GM12878 (cell line): ENCODE measurements around the gene MSANTD3. TPM values are rescaled to one million over a fixed set of nuclear protein-coding genes. Genes with fewer than 3 reads are reported as not detected.
A peak's percentile ranks its signal among the peaks of the same experiment; 100 is the strongest.

Source experiments
- ATAC-seq: fragments of 200-7000 bp; cut with Tn5 transposase; 3 replicates; pipeline ENCODE4 v1.9.1; 2020; ENCODE audit warnings: mild to moderate bottlenecking, moderate library complexity
- BruUV-seq: library from RNA; stranded (reverse); fragments of 400-500 nt; replicated peaks from 2 replicates; lab custom pipeline; 2021; lab: Mats Ljungman, UMichigan
- CTCF ChIA-PET: fragments of 300-600 bp; sonication (Branson Sonifier 250); formaldehyde crosslinking; extraction: SDS; loops from one replicate; lab custom pipeline; 2021; ENCODE audit warnings: inconsistent platforms; lab: Yijun Ruan, JAX
- POLR2A ChIA-PET: fragments of 350-600 bp; formaldehyde crosslinking; extraction: SDS; loops from one replicate; lab custom pipeline; 2021; ENCODE audit warnings: inconsistent platforms; lab: Charles Lee
- RAD21 ChIA-PET: fragments of 300-600 bp; sonication (Branson Sonifier 250); formaldehyde crosslinking; loops from one replicate; lab custom pipeline; 2023; ENCODE audit warnings: antibody characterized with exemption; ENCODE audit not compliant: unreplicated experiment; lab: Charles Lee
- SMC1A ChIA-PET: fragments of 300-600 bp; sonication (Branson Sonifier 250); formaldehyde crosslinking; loops from one replicate; lab custom pipeline; 2023; ENCODE audit not compliant: unreplicated experiment, uncharacterized antibody; lab: Charles Lee
- DNase-seq: peaks from one replicate; pipeline ENCODE4 v3.0.0-alpha.2; 2011; ENCODE audit warnings: low read depth, low spot score
- FAIRE-seq: peaks from 3 replicates; lab custom pipeline; 2011; peaks lifted over from hg19 to GRCh38; lab: Jason Lieb, UNC
- H2AFZ ChIP-seq: 2 replicates; pipeline ENCODE4 v1.6.0; 2011; ENCODE audit warnings: low read depth, low read length, control low read depth; ENCODE audit not compliant: control insufficient read depth
- H3K27ac ChIP-seq: 2 replicates; pipeline ENCODE4 v1.5.1; 2011; ENCODE audit warnings: control low read depth; ENCODE audit not compliant: control insufficient read depth, insufficient read depth
- H3K27me3 ChIP-seq, 2 experiments: replicated peaks in 1 of 2; 2 replicates each; pipeline versions ENCODE4 v1.6.0 to v1.6.1; 2011; ENCODE audit warnings: low read length in 1 of 2; ENCODE audit not compliant: control insufficient read depth in 2 of 2, insufficient read depth in 2 of 2
- H3K36me3 ChIP-seq, 2 experiments: 2 replicates each; pipeline ENCODE4 v1.5.1; 2011; ENCODE audit warnings: low read length in 1 of 2; ENCODE audit not compliant: control insufficient read depth in 2 of 2, insufficient read depth in 2 of 2
- H3K4me1 ChIP-seq: 2 replicates; pipeline ENCODE4 v1.6.1; 2011; ENCODE audit warnings: mild to moderate bottlenecking, low read length, moderate library complexity, mixed read lengths; ENCODE audit not compliant: control insufficient read depth, insufficient read depth
- H3K4me2 ChIP-seq: 2 replicates; pipeline ENCODE4 v1.6.0; 2011; ENCODE audit warnings: control low read depth; ENCODE audit not compliant: control insufficient read depth, insufficient read depth
- H3K4me3 ChIP-seq: fragments of 200-600 bp; sonication (generic); 2 replicates; pipeline ENCODE4 v1.5.1; 2016
- H3K79me2 ChIP-seq: 2 replicates; pipeline ENCODE4 v1.6.0; 2011; ENCODE audit warnings: low read length; ENCODE audit not compliant: control insufficient read depth, insufficient read depth
- H3K9ac ChIP-seq: 2 replicates; pipeline ENCODE4 v1.8.0; 2011; ENCODE audit warnings: low read length, control low read depth, mixed read lengths; ENCODE audit not compliant: control insufficient read depth, insufficient read depth
- H3K9me3 ChIP-seq: replicated peaks from 3 replicates; pipeline ENCODE4 v1.5.1; 2011; ENCODE audit warnings: mild to moderate bottlenecking, low read length; ENCODE audit not compliant: control insufficient read depth, insufficient read depth
- H4K20me1 ChIP-seq: 2 replicates; pipeline ENCODE4 v1.6.0; 2011; ENCODE audit not compliant: control insufficient read depth, insufficient read depth
- CTCF ChIP-seq, 3 experiments: IDR thresholded peaks in 2 of 3; conservative IDR thresholded peaks in 1 of 3; 2 replicates each; pipeline ENCODE4 v1.5.1; 2011; ENCODE audit warnings: low read depth in 3 of 3, low read length in 3 of 3, mild to moderate bottlenecking in 3 of 3, control low read depth in 2 of 3, moderate library complexity in 2 of 3, inconsistent platforms in 1 of 3, mixed read lengths in 1 of 3; ENCODE audit not compliant: control insufficient read depth in 2 of 3, insufficient read depth in 1 of 3; ENCODE audit errors: extremely low read depth in 1 of 3
- GABPA ChIP-seq: IDR thresholded peaks from 2 replicates; pipeline ENCODE4 v1.6.1; 2014; ENCODE audit warnings: antibody characterized with exemption, low read depth, mild to moderate bottlenecking, inconsistent platforms
- HDAC2 ChIP-seq: fragments of 200-600 bp; sonication (generic); IDR thresholded peaks from 2 replicates; pipeline ENCODE4 v1.6.1; 2017
- IKZF1 ChIP-seq: fragments of 450-650 bp; conservative IDR thresholded peaks from 2 replicates; pipeline ENCODE4 v1.6.1; 2017; ENCODE audit warnings: antibody characterized with exemption, mild to moderate bottlenecking
- JUNB ChIP-seq: IDR thresholded peaks from 2 replicates; pipeline ENCODE4 v1.6.1; 2016; ENCODE audit warnings: antibody characterized with exemption, mild to moderate bottlenecking
- JUND ChIP-seq: IDR thresholded peaks from 2 replicates; pipeline ENCODE4 v1.6.1; 2012; ENCODE audit warnings: low read depth, mild to moderate bottlenecking, low read length, improper control_type of control experiment, moderate library complexity
- KAT2A ChIP-seq: conservative IDR thresholded peaks from 2 replicates; pipeline ENCODE4 v1.6.1; 2011; ENCODE audit warnings: low read depth, low read length; ENCODE audit not compliant: control insufficient read depth
- LARP7 ChIP-seq: fragments of 450-650 bp; IDR thresholded peaks from 2 replicates; pipeline ENCODE4 v1.6.1; 2017; ENCODE audit warnings: mild to moderate bottlenecking
- RBBP5 ChIP-seq: fragments of 200-600 bp; sonication (generic); conservative IDR thresholded peaks from 2 replicates; pipeline ENCODE4 v1.6.1; 2016
- SUZ12 ChIP-seq: fragments of 200-600 bp; sonication (generic); IDR thresholded peaks from one replicate; pipeline ENCODE4 v1.6.1; 2018; ENCODE audit warnings: antibody characterized with exemption, mild to moderate bottlenecking; ENCODE audit not compliant: unreplicated experiment
- WRNIP1 ChIP-seq: IDR thresholded peaks from 2 replicates; pipeline ENCODE4 v1.6.1; 2011; ENCODE audit warnings: low read depth, low read length, improper control_type of control experiment, borderline replicate concordance
- ZNF384 ChIP-seq: IDR thresholded peaks from 2 replicates; pipeline ENCODE4 v1.6.1; 2012; ENCODE audit warnings: low read depth, mild to moderate bottlenecking, low read length, improper control_type of control experiment, borderline replicate concordance
- WGBS: methylation state at CpG from one replicate; pipeline ENCODE4 v1.1.6; 2016; ENCODE audit warnings: low lambda C conversion rate; ENCODE audit not compliant: insufficient replicate concordance, insufficient coverage; ENCODE audit errors: missing lambda C conversion rate; 5-methylcytosine and 5-hydroxymethylcytosine counted together
- in situ Hi-C: fragments of 300-500 bp; cut with MboI; formaldehyde crosslinking; loops from 9 replicates; pipeline ENCODE4 v1.14.3; 2018; ENCODE audit warnings: mixed read lengths
- intact Hi-C: fragments of 100-400 bp; cut with micrococcal nuclease; formaldehyde crosslinking; loops from one replicate; pipeline ENCODE4 v1.14.2; 2022; ENCODE audit not compliant: unreplicated experiment
- polyA plus RNA-seq, 11 experiments: library from polyadenylated mRNA; depleted of rRNA in 4 of 11; unstranded in 6 of 11; stranded (reverse) in 5 of 11; fragments of >200 nt; fragmentation: Nextera tagmentation in 4 of 11; fragmentation: Illumina TruSeq in 1 of 11; extraction: Ambion mirVana in 4 of 11; extraction: Trizol in 1 of 11; gene quantifications; 1 replicate in 1 of 11; 2 replicates in 10 of 11; pipeline versions ENCODE4 v1.2.1 to v1.2.3, GENCODE V29; 2011 to 2016; ENCODE audit warnings: inconsistent platforms in 2 of 11, missing spikeins in 2 of 11, low read depth in 1 of 11
- total RNA-seq, 4 experiments: library from RNA; depleted of rRNA in 3 of 4; stranded (reverse); fragments of >200 nt in 3 of 4; fragmentation: Illumina TruSeq in 1 of 4; extraction: Trizol in 1 of 4; gene quantifications; 2 replicates each; pipeline versions ENCODE4 v1.2.1 to v1.2.3, GENCODE V29; 2013 to 2021

The MSANTD3 gene
- total and polyA plus RNA-seq, 10 of the 15 experiments (the other 5 are each of a cell fraction or from before 2014, with no cell fraction given), result 5.8 to 21.2 (median 14.7) TPM

DNA sequence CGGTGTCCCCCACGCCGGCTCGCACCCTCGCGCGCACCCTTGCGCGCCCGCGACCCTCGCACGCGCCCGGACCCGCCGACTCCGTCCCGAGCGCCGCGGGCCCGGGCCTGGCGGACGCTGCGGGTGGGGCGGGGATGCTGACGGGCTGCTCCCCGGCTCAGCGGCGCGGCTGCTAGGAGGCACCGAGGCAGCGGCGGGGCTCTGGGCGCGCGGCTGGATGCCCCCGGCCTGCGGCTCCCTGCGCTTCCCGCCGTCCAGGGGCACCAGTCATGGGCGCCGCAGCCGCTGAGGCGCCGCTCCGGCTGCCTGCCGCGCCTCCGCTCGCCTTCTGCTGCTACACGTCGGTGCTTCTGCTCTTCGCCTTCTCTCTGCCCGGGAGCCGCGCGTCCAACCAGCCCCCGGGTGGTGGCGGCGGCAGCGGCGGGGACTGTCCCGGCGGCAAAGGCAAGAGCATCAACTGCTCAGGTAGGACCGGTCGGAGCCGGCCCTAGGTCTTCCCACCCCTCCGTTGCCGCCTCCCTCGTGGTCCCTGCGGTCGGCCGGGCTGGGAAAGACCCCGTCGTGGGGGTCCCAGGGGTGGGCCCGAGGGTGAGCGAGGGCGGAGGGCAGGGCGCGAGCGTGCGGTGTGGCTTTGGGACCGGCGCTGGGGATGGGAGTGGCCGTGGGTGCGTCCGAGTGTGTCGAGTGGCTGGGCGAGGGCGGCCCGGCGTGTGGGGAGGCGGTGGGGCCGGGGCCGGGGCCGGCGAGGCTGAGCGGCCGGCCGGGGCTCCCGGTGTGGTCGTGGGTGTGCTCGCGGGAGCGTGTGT lies 46.5 kb downstream of the MSANTD3 start:
- TF ChIP-seq SUZ12, result peak; percentile 28
- peak; percentile 34; the same call in 1 of the 2 replicates for TF ChIP-seq LARP7
- TF ChIP-seq IKZF1, result peak; percentile 64
- TF ChIP-seq KAT2A, result no peak
- ChIA-PET CTCF (no interaction called here), SMC1A (no interaction called here), POLR2A (no interaction called here), RAD21 (no interaction called here)
- no TSS peak for BruUV-seq
- WGBS, result 0% methylated on average over 28 of the region's 108 CpGs
- ATAC-seq (peak; percentile 83), FAIRE-seq (no peak), DNase-seq (no peak)
- Histone ChIP-seq H3K4me1 (no peaks in the 10 kb centered on the region), H2AFZ (peak overlapping the region; percentile 55), H3K9ac (no peak overlapping the region), H4K20me1 (no peaks in the 10 kb centered on the region), H3K9me3 (no peaks in the 10 kb centered on the region), H3K4me3 (peak overlapping the region; percentile 67), H3K4me2 (peak overlapping the region; percentile 84), H3K36me3 (no peaks in the 10 kb centered on the region), H3K27me3 (peaks cover 2 to 7% of the 10 kb centered on the region in 2 experiments; a peak in 3 of 4 replicates), H3K27ac (no peak overlapping the region), H3K79me2 (no peaks in the 10 kb centered on the region)
- intact Hi-C loops, result no loop called here
- in situ Hi-C loops, result no loop called here

GRCh38 chr9:100474082-100474923 lies 47.4 kb downstream of the MSANTD3 start:
- POLR2A ChIA-PET, result no interaction called here
- TF ChIP-seq JUND (no peak), WRNIP1 (no peak), RBBP5 (no peak), GABPA (no peak), CTCF (IDR thresholded peaks at IDR 0.05 in 2 of 3, conservative IDR thresholded peaks at IDR 0.05 in 1 of 3; ENCODE audit: control insufficient read depth in 2 of 3, extremely low read depth in 1 of 3, insufficient read depth in 1 of 3, low read depth in 3 of 3, low read length in 3 of 3) (no peak), JUNB (no peak), HDAC2 (no peak), ZNF384 (no peak)
- SMC1A ChIA-PET, result no interaction called here
- RAD21 ChIA-PET, result no interaction called here
- H3K27me3 ChIP-seq, result peaks cover 2 to 7% of the 10 kb centered on the region in 2 experiments; a peak in 3 of 4 replicates
- no peak overlapping the region for H3K9ac ChIP-seq
- CTCF ChIA-PET, result no interaction called here
- H3K4me2 ChIP-seq, result peak overlapping the region; percentile 84
- no peaks in the 10 kb centered on the region for H3K79me2 ChIP-seq
- no peaks in the 10 kb centered on the region for H3K36me3 ChIP-seq
- no peaks in the 10 kb centered on the region for H3K4me1 ChIP-seq
- H3K4me3 ChIP-seq, result peak overlapping the region; percentile 67; the same call in 1 of the 2 replicates
- ATAC-seq (no peak), FAIRE-seq (no peak), DNase-seq (no peak)
- no TSS peak for BruUV-seq
- WGBS, result 42% methylated on average over 21 of the region's 26 CpGs
- in situ Hi-C loops, result no loop called here
- H3K9me3 ChIP-seq, result no peaks in the 10 kb centered on the region
- intact Hi-C loops, result no loop called here
- no peak overlapping the region for H2AFZ ChIP-seq
- H3K27ac ChIP-seq, result no peak overlapping the region
- H4K20me1 ChIP-seq, result no peaks in the 10 kb centered on the region
